ENCODE measurements around the gene ZNF264. TPM values are rescaled to one million over a fixed set of nuclear protein-coding genes. Genes with fewer than 3 reads are reported as not detected.

ZNF264 gene
- total RNA-seq, 2 experiments from 2014 or later = 40.5 to 40.7 TPM

DNA sequence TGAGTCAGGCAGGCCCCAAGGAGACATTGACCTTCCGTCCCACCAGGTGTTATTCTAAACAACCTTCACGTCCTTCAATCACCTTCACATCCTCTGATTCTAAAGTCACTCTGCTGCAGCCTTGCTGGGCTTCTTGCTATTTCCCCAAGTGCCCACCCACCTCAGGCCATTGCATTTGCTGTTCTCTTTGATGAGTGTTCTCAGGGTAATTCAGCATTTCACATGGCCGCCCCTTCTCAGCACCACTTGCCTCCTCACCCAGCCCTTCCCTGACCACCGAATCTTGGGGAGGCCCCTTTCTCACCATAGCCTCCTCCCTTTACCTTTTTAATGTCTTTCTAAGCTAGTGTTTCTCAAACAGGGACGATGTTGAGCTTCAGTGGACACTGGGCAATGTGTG, 53.8 kb downstream of the ZNF264 start:
- Histone ChIP-seq H3K36me3 (ENCODE audit: insufficient read depth, low read length) (peaks cover 53% of the 10 kb centered on the region), H3K9me3 (ENCODE audit: control insufficient read depth in 1 of 2, insufficient read depth in 1 of 2, low read length in 2 of 2) (peaks cover 0 to 7% of the 10 kb centered on the region in 2 experiments), H3K27me3 (ENCODE audit: control insufficient read depth in 1 of 2, insufficient read depth in 2 of 2, low read length in 2 of 2) (no peaks in the 10 kb centered on the region), H3K4me3 (ENCODE audit: low read length) (no peak overlapping the region), H3K4me1 (ENCODE audit: insufficient read depth, low read length) (peaks cover 28% of the 10 kb centered on the region), H3K27ac (ENCODE audit: low read depth in 1 of 2, low read length in 2 of 2) (no peak overlapping the region)
- H3K36me3 Mint-ChIP-seq (ENCODE audit: low read depth) = peaks cover 98% of the 10 kb centered on the region
- intact Hi-C loops (cut with DNase I, micrococcal nuclease) = no loop called here
- H3K9me3 Mint-ChIP-seq = peaks cover 2% of the 10 kb centered on the region
- DNase-seq (no peak), ATAC-seq (ENCODE audit: poor library complexity) (no peak)
- H3K4me3 Mint-ChIP-seq = no peak overlapping the region
- ChIA-PET POLR2A (no interaction called here), CTCF (interaction anchor here (0.5 kb wide), 1 partner anchor 29 kb away, joined by 3 read pairs; no protein-coding TSS in a partner anchor)
- H3K27ac Mint-ChIP-seq = no peak overlapping the region
- TF ChIP-seq, protein P1, sequence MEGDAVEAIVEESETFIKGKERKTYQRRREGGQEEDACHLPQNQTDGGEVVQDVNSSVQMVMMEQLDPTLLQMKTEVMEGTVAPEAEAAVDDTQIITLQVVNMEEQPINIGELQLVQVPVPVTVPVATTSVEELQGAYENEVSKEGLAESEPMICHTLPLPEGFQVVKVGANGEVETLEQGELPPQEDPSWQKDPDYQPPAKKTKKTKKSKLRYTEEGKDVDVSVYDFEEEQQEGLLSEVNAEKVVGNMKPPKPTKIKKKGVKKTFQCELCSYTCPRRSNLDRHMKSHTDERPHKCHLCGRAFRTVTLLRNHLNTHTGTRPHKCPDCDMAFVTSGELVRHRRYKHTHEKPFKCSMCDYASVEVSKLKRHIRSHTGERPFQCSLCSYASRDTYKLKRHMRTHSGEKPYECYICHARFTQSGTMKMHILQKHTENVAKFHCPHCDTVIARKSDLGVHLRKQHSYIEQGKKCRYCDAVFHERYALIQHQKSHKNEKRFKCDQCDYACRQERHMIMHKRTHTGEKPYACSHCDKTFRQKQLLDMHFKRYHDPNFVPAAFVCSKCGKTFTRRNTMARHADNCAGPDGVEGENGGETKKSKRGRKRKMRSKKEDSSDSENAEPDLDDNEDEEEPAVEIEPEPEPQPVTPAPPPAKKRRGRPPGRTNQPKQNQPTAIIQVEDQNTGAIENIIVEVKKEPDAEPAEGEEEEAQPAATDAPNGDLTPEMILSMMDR (IDR thresholded peaks at IDR 0.05) = no peak
- peaks cover 39% of the 10 kb centered on the region for H3K4me1 Mint-ChIP-seq (ENCODE audit: low read depth)
- no peaks in the 10 kb centered on the region for H3K27me3 Mint-ChIP-seq

GRCh38 chr19:57245959-57246358, 54.7 kb downstream of the ZNF264 start:
- H3K27me3 ChIP-seq (ENCODE audit: control insufficient read depth in 1 of 2, insufficient read depth in 2 of 2, low read length in 2 of 2) = no peaks in the 10 kb centered on the region
- no peak for ATAC-seq (ENCODE audit: poor library complexity)
- POLR2A ChIA-PET = interaction anchor here (0.5 kb wide), 1 partner anchor 192 kb away, joined by 3 read pairs; no protein-coding TSS in a partner anchor
- peaks cover 23% of the 10 kb centered on the region for H3K4me1 ChIP-seq (ENCODE audit: insufficient read depth, low read length)
- peaks cover 61% of the 10 kb centered on the region for H3K36me3 ChIP-seq (ENCODE audit: insufficient read depth, low read length)
- H3K27me3 Mint-ChIP-seq = no peaks in the 10 kb centered on the region
- peaks cover 35% of the 10 kb centered on the region for H3K4me1 Mint-ChIP-seq (ENCODE audit: low read depth)
- peaks cover 5 to 12% of the 10 kb centered on the region in 2 experiments for H3K9me3 ChIP-seq (ENCODE audit: control insufficient read depth in 1 of 2, insufficient read depth in 1 of 2, low read length in 2 of 2)
- CTCF ChIA-PET = interaction anchor here (0.5 kb wide), 1 partner anchor 28 kb away, joined by 3 read pairs; no protein-coding TSS in a partner anchor
- TF ChIP-seq, protein P1 (IDR thresholded peaks at IDR 0.05) = no peak
- no peak overlapping the region for H3K27ac ChIP-seq (ENCODE audit: low read depth in 1 of 2, low read length in 2 of 2)
- DNase-seq = no peak
- peaks cover 98% of the 10 kb centered on the region for H3K36me3 Mint-ChIP-seq (ENCODE audit: low read depth)
- no peak overlapping the region for H3K4me3 ChIP-seq (ENCODE audit: low read length)
- no peak overlapping the region for H3K4me3 Mint-ChIP-seq
- H3K9me3 Mint-ChIP-seq = peaks cover 6% of the 10 kb centered on the region
- intact Hi-C loops (cut with DNase I, micrococcal nuclease) = no loop called here
- no peak overlapping the region for H3K27ac Mint-ChIP-seq

DNA sequence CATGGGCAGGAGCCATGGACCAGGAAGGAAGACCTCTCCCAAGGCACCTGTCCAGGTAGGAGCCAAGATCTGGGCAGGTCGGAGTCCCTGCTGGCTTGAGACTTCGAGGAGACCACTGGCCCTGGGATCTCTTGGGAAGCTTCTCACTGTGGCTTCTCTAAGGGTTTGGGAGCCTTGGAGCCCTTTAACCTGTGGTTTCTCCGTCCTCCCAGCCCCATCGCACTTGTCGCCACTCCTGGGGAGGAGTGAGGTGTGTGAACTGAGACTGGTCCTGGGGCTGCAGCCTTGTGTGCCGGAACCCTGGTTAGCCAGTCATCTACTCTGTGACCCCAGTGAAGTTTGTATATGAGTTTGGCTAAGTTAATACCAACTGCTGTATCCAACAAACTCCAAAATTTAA, 57.3 kb downstream of the ZNF264 start:
- TF ChIP-seq, protein P1 (IDR thresholded peaks at IDR 0.05) = no peak
- peaks cover 4% of the 10 kb centered on the region for H3K4me1 ChIP-seq (ENCODE audit: insufficient read depth, low read length)
- no peaks in the 10 kb centered on the region for H3K27me3 ChIP-seq (ENCODE audit: control insufficient read depth in 1 of 2, insufficient read depth in 2 of 2, low read length in 2 of 2)
- no peak overlapping the region for H3K4me3 Mint-ChIP-seq
- H3K36me3 ChIP-seq (ENCODE audit: insufficient read depth, low read length) = peaks cover 82% of the 10 kb centered on the region
- DNase-seq = no peak
- no peak overlapping the region for H3K27ac ChIP-seq (ENCODE audit: low read depth in 1 of 2, low read length in 2 of 2)
- peaks cover 12 to 28% of the 10 kb centered on the region in 2 experiments for H3K9me3 ChIP-seq (ENCODE audit: control insufficient read depth in 1 of 2, insufficient read depth in 1 of 2, low read length in 2 of 2)
- H3K27me3 Mint-ChIP-seq = no peaks in the 10 kb centered on the region
- H3K4me3 ChIP-seq (ENCODE audit: low read length) = no peak overlapping the region
- peaks cover 98% of the 10 kb centered on the region for H3K36me3 Mint-ChIP-seq (ENCODE audit: low read depth)
- peaks cover 12% of the 10 kb centered on the region for H3K9me3 Mint-ChIP-seq
- CTCF ChIA-PET = no interaction called here
- ATAC-seq (ENCODE audit: poor library complexity) = no peak
- H3K27ac Mint-ChIP-seq = no peak overlapping the region
- POLR2A ChIA-PET = interaction anchor here (0.6 kb wide), 1 partner anchor 33 kb away, joined by 3 read pairs; no protein-coding TSS in a partner anchor
- intact Hi-C loops (cut with DNase I, micrococcal nuclease) = no loop called here
- H3K4me1 Mint-ChIP-seq (ENCODE audit: low read depth) = peaks cover 8% of the 10 kb centered on the region
